MM.1S (cell line): Measurements from ENCODE around the gene GNG12.

Experiments used
- DNase-seq: peaks from one replicate; pipeline ENCODE4 v3.0.0-alpha.2; 2015
- H2AFZ ChIP-seq: fragments of 300-600 bp; sonication (generic); 2 replicates; pipeline ENCODE4 v1.6.0; 2016; ENCODE audit warnings: antibody characterized with exemption, low read length
- H3F3A ChIP-seq: fragments of 300-600 bp; sonication (generic); 2 replicates; pipeline ENCODE4 v1.6.1; 2016; ENCODE audit warnings: mild to moderate bottlenecking, antibody characterized with exemption, low read length, moderate library complexity, mixed read lengths; ENCODE audit not compliant: insufficient read depth
- H3K27ac ChIP-seq: fragments of 300-600 bp; sonication (generic); 2 replicates; pipeline ENCODE4 v1.5.1; 2016; ENCODE audit warnings: mild to moderate bottlenecking, low read length
- H3K27me3 ChIP-seq: fragments of 300-600 bp; sonication (generic); replicated peaks from 2 replicates; pipeline ENCODE4 v1.6.0; 2016; ENCODE audit warnings: low read length; ENCODE audit not compliant: insufficient read depth
- H3K36me3 ChIP-seq: fragments of 300-600 bp; sonication (generic); replicated peaks from 2 replicates; pipeline ENCODE4 v1.6.1; 2016; ENCODE audit warnings: mild to moderate bottlenecking, low read length, mixed read lengths; ENCODE audit not compliant: insufficient read depth
- H3K4me1 ChIP-seq: fragments of 300-600 bp; sonication (generic); 2 replicates; pipeline ENCODE4 v1.6.1; 2016; ENCODE audit warnings: low read length, mixed read lengths
- H3K4me2 ChIP-seq: fragments of 300-600 bp; sonication (generic); 2 replicates; pipeline ENCODE4 v1.6.0; 2016; ENCODE audit warnings: low read depth, low read length
- H3K4me3 ChIP-seq: fragments of 300-600 bp; sonication (generic); 2 replicates; pipeline ENCODE4 v1.5.1; 2016; ENCODE audit warnings: low read length, mixed read lengths
- H3K79me2 ChIP-seq: fragments of 300-600 bp; sonication (generic); 2 replicates; pipeline ENCODE4 v1.6.1; 2016; ENCODE audit warnings: mixed run types, low read length, mixed read lengths
- H3K9ac ChIP-seq: fragments of 300-600 bp; sonication (generic); 2 replicates; pipeline ENCODE4 v1.6.1; 2016; ENCODE audit warnings: low read length, mixed read lengths
- H3K9me2 ChIP-seq: fragments of 300-600 bp; sonication (generic); replicated peaks from 2 replicates; pipeline ENCODE4 v1.6.1; 2016; ENCODE audit warnings: mild to moderate bottlenecking, low read length, mixed read lengths; ENCODE audit not compliant: insufficient read depth
- H3K9me3 ChIP-seq: fragments of 300-600 bp; sonication (generic); replicated peaks from 2 replicates; pipeline ENCODE4 v1.6.1; 2016; ENCODE audit warnings: mild to moderate bottlenecking, low read length, mixed read lengths; ENCODE audit not compliant: insufficient read depth
- H4K20me1 ChIP-seq: fragments of 300-600 bp; sonication (generic); 2 replicates; pipeline ENCODE4 v1.6.1; 2016; ENCODE audit warnings: mild to moderate bottlenecking, low read length, moderate library complexity, mixed read lengths; ENCODE audit not compliant: insufficient read depth
- CTCF ChIP-seq: fragments of 300-600 bp; sonication (generic); IDR thresholded peaks from 2 replicates; pipeline ENCODE4 v1.5.1; 2016; ENCODE audit warnings: antibody characterized with exemption, low read length, mixed read lengths
- EZH2 ChIP-seq: fragments of 300-600 bp; sonication (generic); optimal IDR thresholded peaks from 2 replicates; pipeline ENCODE3; 2017; ENCODE audit warnings: low read depth, mild to moderate bottlenecking, antibody characterized with exemption, low read length, mixed read lengths
- EZH2phosphoT487 ChIP-seq: fragments of 300-600 bp; sonication (generic); IDR thresholded peaks from 2 replicates; pipeline ENCODE4 v1.6.1; 2018; ENCODE audit warnings: antibody characterized with exemption, low read length

GNG12 gene

GRCh38 chr1:67761730-67762129 lies 71.5 kb downstream of the GNG12 start:
- Histone ChIP-seq H3K4me2 (no peak overlapping the region), H2AFZ (no peak overlapping the region), H4K20me1 (no peaks in the 10 kb centered on the region), H3K9me3 (no peaks in the 10 kb centered on the region), H3K27ac (no peak overlapping the region), H3F3A (peaks cover 16% of the 10 kb centered on the region), H3K27me3 (no peaks in the 10 kb centered on the region), H3K4me1 (peaks cover 20% of the 10 kb centered on the region), H3K36me3 (no peaks in the 10 kb centered on the region), H3K9me2 (no peaks in the 10 kb centered on the region), H3K79me2 (no peaks in the 10 kb centered on the region), H3K4me3 (no peak overlapping the region), H3K9ac (no peak overlapping the region)
- TF ChIP-seq EZH2phosphoT487 (no peak), CTCF (no peak), EZH2 (no peak)
- no peak for DNase-seq

- Histone ChIP-seq H3K9me3 (no peaks in the 10 kb centered on the region), H2AFZ (peak overlapping the region; percentile 69; the same call in 1 of the 2 replicates), H4K20me1 (no peaks in the 10 kb centered on the region), H3K79me2 (no peaks in the 10 kb centered on the region), H3F3A (peaks cover 16% of the 10 kb centered on the region), H3K4me1 (peaks cover 17% of the 10 kb centered on the region), H3K4me3 (no peak overlapping the region), H3K4me2 (no peak overlapping the region), H3K9me2 (no peaks in the 10 kb centered on the region), H3K27ac (no peak overlapping the region), H3K36me3 (no peaks in the 10 kb centered on the region), H3K9ac (no peak overlapping the region), H3K27me3 (no peaks in the 10 kb centered on the region)
- DNase-seq = no peak
- TF ChIP-seq EZH2 = no peak
- no peak for TF ChIP-seq EZH2phosphoT487
- no peak for TF ChIP-seq CTCF
These were observed 72.2 kb downstream of the GNG12 start for GRCh38 chr1:67761091-67761490.

GRCh38 chr1:67760030-67760821 lies 73.0 kb downstream of the GNG12 start:
- Histone ChIP-seq H3K4me2 (peak overlapping the region; percentile 58), H3K9me3 (no peaks in the 10 kb centered on the region), H4K20me1 (no peaks in the 10 kb centered on the region), H3K4me3 (no peak overlapping the region), H3K4me1 (peaks cover 26% of the 10 kb centered on the region), H3K27me3 (no peaks in the 10 kb centered on the region), H3K9ac (peak overlapping the region; percentile 59), H3K36me3 (no peaks in the 10 kb centered on the region), H2AFZ (peak overlapping the region; percentile 69), H3K9me2 (no peaks in the 10 kb centered on the region), H3K79me2 (no peaks in the 10 kb centered on the region), H3K27ac (peak overlapping the region; percentile 92), H3F3A (peaks cover 16% of the 10 kb centered on the region)
- peak; percentile 94 for DNase-seq
- TF ChIP-seq CTCF (peak; percentile 75), EZH2 (no peak), EZH2phosphoT487 (no peak)
